Kidney epithelial cell (primary cell): Measurements from ENCODE around the gene FBXO22. TPM values are rescaled to one million over a fixed set of nuclear protein-coding genes. Genes with fewer than 3 reads are reported as not detected.

Experiments used
- DNase-seq: peaks from one replicate; pipeline ENCODE4 v3.0.0-alpha.2; 2010; ENCODE audit warnings: low read depth
- H3K27me3 ChIP-seq: 2 replicates; pipeline ENCODE4 v1.6.0; 2011; ENCODE audit warnings: low read length; ENCODE audit not compliant: control insufficient read depth, insufficient read depth
- H3K36me3 ChIP-seq: 2 replicates; pipeline ENCODE4 v1.5.1; 2011; ENCODE audit warnings: low read length; ENCODE audit not compliant: control insufficient read depth, insufficient read depth
- H3K4me3 ChIP-seq: 2 replicates; pipeline ENCODE4 v1.5.1; 2011; ENCODE audit warnings: low read depth, mild to moderate bottlenecking, control low read depth, low read length
- total RNA-seq: library from RNA; depleted of rRNA; stranded (reverse); fragments of >200 nt; gene quantifications from 2 replicates; pipeline ENCODE4 v1.2.3, GENCODE V29; 2015
- TF ChIP-seq, protein P1 (sequence below): IDR thresholded peaks from 2 replicates; pipeline ENCODE4 v1.5.1; 2011; ENCODE audit warnings: mild to moderate bottlenecking, moderate library complexity, low read length, control low read depth, inconsistent platforms; ENCODE audit not compliant: insufficient read depth, poor library complexity, severe bottlenecking

Gene FBXO22
- total RNA-seq, 1 donor from 2014 or later = 25.1 TPM

DNA sequence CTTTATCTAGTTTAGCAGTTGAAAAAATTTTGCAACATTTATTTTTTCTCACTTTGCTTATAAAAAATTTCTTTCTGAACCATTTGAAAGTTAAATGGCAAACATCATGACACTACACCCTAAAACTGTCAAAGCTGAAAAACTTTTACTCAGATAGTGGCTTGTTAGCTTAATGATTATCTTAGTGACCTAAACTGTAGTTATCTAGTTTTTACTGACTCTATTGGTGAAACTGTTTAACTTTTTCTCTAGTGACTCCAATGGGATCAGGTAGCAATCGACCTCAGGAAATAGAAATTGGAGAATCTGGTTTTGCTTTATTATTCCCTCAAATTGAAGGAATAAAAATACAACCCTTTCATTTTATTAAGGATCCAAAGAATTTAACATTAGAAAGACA, 13.3 kb downstream of the FBXO22 start:
- H3K4me3 ChIP-seq = no peak overlapping the region
- H3K36me3 ChIP-seq = peaks cover 4% of the 10 kb centered on the region
- H3K27me3 ChIP-seq = no peaks in the 10 kb centered on the region
- TF ChIP-seq, protein P1, sequence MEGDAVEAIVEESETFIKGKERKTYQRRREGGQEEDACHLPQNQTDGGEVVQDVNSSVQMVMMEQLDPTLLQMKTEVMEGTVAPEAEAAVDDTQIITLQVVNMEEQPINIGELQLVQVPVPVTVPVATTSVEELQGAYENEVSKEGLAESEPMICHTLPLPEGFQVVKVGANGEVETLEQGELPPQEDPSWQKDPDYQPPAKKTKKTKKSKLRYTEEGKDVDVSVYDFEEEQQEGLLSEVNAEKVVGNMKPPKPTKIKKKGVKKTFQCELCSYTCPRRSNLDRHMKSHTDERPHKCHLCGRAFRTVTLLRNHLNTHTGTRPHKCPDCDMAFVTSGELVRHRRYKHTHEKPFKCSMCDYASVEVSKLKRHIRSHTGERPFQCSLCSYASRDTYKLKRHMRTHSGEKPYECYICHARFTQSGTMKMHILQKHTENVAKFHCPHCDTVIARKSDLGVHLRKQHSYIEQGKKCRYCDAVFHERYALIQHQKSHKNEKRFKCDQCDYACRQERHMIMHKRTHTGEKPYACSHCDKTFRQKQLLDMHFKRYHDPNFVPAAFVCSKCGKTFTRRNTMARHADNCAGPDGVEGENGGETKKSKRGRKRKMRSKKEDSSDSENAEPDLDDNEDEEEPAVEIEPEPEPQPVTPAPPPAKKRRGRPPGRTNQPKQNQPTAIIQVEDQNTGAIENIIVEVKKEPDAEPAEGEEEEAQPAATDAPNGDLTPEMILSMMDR = no peak
- DNase-seq = no peak

DNA sequence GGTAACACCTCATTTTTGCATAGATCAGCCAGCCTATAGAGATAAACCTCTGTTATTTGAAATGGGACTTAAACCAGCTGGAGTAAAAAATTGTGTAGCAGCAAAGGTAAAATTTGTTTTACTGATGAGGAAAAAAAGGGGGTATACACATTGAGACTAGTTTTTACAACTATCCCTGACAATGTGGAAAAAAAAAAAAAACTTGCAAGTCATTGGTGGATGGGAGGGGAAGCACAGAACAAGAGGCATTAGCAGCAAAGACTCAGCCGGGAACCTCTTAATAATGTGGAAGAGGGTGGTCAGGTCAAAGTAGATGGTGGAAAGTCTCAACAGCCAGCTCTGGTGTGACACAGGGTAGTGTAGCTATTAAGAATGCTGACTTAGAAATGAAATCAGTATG, 14.5 kb downstream of the FBXO22 start:
- H3K4me3 ChIP-seq = no peak overlapping the region
- no peaks in the 10 kb centered on the region for H3K27me3 ChIP-seq
- DNase-seq = no peak
- TF ChIP-seq, protein P1 = no peak
- peaks cover 4% of the 10 kb centered on the region for H3K36me3 ChIP-seq

DNA sequence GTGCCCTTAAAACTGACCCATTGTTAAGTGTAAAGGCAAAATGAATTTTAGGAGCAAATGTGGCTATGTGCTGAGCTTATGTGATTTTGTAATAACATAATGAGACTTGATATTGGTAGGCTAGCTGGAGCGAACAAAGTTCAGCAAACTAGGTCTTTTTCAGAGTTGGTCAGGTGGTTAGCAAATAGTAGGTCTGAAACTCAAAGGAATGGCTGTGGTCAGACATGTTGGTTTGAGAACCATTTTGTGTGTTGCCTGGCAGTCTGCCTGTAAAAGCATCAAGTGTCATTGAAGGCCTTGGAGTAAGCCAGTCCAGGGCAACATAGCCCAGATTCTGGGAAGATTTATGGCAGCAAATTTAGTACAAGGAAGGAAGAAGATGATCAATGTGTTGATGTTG, 16.4 kb downstream of the FBXO22 start:
- no peaks in the 10 kb centered on the region for H3K27me3 ChIP-seq
- TF ChIP-seq, protein P1 = no peak
- peaks cover 1% of the 10 kb centered on the region for H3K36me3 ChIP-seq
- H3K4me3 ChIP-seq = no peak overlapping the region
- no peak for DNase-seq

DNA sequence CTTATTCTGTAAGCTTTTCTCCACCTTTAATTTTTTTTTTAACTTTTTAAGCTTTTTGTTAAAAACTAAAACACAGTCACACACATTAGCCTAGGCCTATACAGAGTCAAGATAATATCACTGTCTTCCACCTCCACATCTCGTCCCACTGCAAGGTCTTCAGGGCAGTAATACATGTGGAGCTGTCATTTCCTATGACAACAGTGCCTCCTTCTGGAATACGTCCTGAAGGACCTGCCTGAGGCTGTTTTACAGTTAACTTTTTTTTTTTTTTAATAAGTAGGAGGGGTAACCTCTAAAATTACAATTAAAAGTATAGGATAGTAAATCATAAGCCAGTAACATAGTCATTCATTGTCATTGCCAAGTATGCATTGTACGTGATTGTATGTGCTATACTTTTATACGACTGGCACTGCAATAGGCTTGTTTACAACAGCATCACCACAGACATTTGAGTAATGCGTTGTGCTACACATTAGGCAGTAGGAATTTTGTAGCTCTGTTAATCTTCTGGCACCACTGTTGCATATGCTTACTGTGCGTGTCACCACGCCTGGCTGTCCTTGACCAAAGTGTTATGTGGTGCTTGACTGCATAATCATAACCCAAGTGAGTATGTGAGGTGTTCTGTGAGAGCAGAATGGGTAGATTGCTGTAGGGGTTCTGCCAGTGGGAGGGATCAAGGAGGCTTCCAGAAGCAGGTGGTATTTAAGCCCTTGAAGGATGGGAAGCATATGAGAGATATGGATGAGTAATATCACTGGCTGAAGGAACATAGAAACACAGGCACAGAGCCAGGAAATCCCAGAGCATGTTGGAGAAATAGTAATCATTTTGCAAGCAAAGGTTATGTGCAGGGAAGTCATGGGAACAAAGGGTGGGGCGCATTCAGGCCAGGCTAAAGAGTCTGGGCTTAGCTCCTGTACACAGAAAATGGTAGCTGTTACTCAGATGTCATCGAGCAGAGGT, 18.3 kb downstream of the FBXO22 start:
- no peak for DNase-seq
- H3K4me3 ChIP-seq = no peak overlapping the region
- peaks cover 1% of the 10 kb centered on the region for H3K36me3 ChIP-seq
- TF ChIP-seq, protein P1 = peak; percentile 38
- H3K27me3 ChIP-seq = no peaks in the 10 kb centered on the region

DNA sequence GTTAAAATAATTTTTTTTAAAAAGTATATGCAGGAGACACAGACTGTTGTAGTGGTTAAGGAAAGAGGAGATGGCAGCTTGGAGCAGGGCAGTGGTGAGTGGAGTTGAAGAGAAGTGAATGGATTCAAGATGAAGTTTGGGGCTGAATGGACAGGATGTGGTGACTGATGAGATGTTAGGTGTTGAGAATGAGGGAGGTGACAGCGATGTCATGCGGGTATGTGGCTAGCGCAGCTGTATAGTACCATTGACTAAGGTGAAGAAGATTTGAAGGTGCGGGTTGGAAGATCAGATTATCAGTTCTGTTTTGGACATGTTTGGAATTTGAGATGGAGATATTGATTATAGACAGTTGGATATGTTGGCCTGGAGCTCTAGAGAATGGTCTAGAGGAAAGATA, 20.1 kb downstream of the FBXO22 start:
- Histone ChIP-seq H3K27me3 (no peaks in the 10 kb centered on the region), H3K4me3 (no peak overlapping the region), H3K36me3 (peaks cover 1% of the 10 kb centered on the region)
- TF ChIP-seq, protein P1 = no peak
- no peak for DNase-seq
